GM19238 (cell line): Measurements from ENCODE around the gene TOE1.
"Not testable (repeated sequence)": the region's sequence is repeated elsewhere in the genome, so short reads cannot be mapped to it uniquely, and the experiment has no call there.

Experiments used
- DNase-seq: peaks from one replicate; pipeline ENCODE4 v3.0.0; 2011; ENCODE audit warnings: low spot score; ENCODE audit not compliant: insufficient read length

TOE1 gene

GRCh38 chr1:45339789-45340558, at the start of gene TOE1, which contains the start of gene MUTYH:
Gene TOE1, plus strand, starts transcription at chr1:45340170. Its CDS starts 83 bp downstream, at chr1:45340253.
Gene MUTYH, minus strand, starts transcription at chr1:45340440. Its CDS starts 5,935 bp downstream, at chr1:45334505.
- DNase-seq: peak; percentile 87

GRCh38 chr1:45291002-45291401, 49.0 kb upstream of the TOE1 start:
- DNase-seq: not testable (repeated sequence)

- no peak for DNase-seq
These were observed 48.3 kb upstream of the TOE1 start for GRCh38 chr1:45291716-45292115.

GRCh38 chr1:45297666-45298356, 42.2 kb upstream of the TOE1 start:
- no peak for DNase-seq

GRCh38 chr1:45299296-45299695, 40.7 kb upstream of the TOE1 start:
- no peak for DNase-seq

GRCh38 chr1:45299981-45300668, 39.8 kb upstream of the TOE1 start:
- peak; percentile 47 for DNase-seq

- no peak for DNase-seq
These were observed 39.3 kb upstream of the TOE1 start for GRCh38 chr1:45300669-45300997.

- no peak for DNase-seq
These were observed 37.3 kb upstream of the TOE1 start for GRCh38 chr1:45302505-45303150.

GRCh38 chr1:45303520-45304310, 36.3 kb upstream of the TOE1 start:
- DNase-seq: peak; percentile 94

GRCh38 chr1:45304311-45305081, 35.5 kb upstream of the TOE1 start:
- peak; percentile 7 for DNase-seq

- DNase-seq: no peak
These were observed 34.7 kb upstream of the TOE1 start for GRCh38 chr1:45305231-45305630.

- no peak for DNase-seq
These were observed 33.7 kb upstream of the TOE1 start for GRCh38 chr1:45306319-45306718.

GRCh38 chr1:45306905-45307304, 33.1 kb upstream of the TOE1 start:
- DNase-seq: no peak

- no peak for DNase-seq
These were observed 25.7 kb upstream of the TOE1 start for GRCh38 chr1:45314266-45314665.

- no peak for DNase-seq
These were observed 22.8 kb upstream of the TOE1 start for GRCh38 chr1:45317166-45317565.

GRCh38 chr1:45319761-45320160, 20.2 kb upstream of the TOE1 start:
- no peak for DNase-seq

GRCh38 chr1:45321444-45321843, 18.5 kb upstream of the TOE1 start:
- no peak for DNase-seq

GRCh38 chr1:45322486-45323040, 17.4 kb upstream of the TOE1 start:
- no peak for DNase-seq

- DNase-seq: no peak
These were observed 14.0 kb upstream of the TOE1 start for GRCh38 chr1:45325851-45326506.
